ENCODE data around the gene ATG7.
A peak's percentile ranks its signal among the peaks of the same experiment; 100 is the strongest.
"Not testable (repeated sequence)": the region's sequence is repeated elsewhere in the genome, so short reads cannot be mapped to it uniquely, and the experiment has no call there.

The ATG7 gene

DNA sequence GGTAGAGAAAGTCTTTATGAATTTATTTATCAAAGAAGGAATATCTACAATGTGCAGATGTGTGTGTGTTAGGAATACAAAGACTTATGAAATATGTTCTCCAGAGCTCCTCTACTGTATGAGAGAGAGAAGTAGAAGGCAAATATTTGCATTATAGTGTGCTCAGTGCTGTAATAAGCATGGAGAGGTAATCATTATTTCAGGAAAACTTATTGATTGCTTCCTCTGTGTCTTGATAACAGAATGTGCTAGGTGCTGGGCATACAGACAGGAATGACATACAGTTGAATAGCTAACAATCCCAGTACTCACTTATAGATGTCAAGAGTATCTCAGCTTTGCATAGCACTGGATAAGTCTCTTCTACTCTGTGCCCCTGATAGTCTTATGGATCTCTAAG, 30.2 kb downstream of the ATG7 start:
- DNase-seq = no peak

DNA sequence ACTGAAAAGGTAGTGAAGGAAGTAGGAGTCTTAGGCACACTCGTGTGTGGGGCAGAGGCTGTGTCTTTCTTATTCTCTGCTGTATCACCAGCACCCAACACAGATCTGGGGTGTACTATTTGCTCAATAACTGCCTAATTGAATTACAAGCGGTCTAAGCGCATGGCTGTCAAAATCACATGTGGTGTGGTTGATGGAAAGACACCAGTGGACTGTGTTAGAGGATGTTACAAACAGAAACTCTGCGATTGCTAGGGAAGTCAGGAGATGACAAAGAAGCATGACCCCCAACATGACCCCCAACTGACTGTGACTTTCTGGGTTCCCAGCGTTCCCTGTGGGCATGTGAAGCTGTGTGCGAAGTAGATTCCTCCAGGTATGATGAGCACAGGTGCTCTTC, 32.0 kb downstream of the ATG7 start:
- DNase-seq = no peak

DNA sequence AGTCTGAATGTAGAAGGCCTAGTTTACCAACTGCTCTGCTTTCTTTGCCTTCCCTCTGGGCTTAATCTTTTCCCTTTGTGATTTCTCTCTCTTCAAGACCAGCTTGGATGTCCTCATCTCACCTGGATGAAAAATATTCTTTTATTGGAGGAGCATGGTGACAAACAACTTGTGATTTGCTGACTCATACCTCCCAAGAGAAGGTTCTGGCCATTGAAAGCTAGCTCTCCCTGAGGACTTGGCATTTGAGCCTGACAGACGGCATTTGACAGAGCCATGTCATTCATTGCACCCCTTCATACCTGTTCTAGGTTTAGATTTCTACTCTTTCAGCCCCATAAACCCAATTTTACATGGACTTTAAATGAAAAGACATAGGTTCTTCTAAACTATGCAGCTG, 33.3 kb downstream of the ATG7 start:
- no peak for DNase-seq

DNA sequence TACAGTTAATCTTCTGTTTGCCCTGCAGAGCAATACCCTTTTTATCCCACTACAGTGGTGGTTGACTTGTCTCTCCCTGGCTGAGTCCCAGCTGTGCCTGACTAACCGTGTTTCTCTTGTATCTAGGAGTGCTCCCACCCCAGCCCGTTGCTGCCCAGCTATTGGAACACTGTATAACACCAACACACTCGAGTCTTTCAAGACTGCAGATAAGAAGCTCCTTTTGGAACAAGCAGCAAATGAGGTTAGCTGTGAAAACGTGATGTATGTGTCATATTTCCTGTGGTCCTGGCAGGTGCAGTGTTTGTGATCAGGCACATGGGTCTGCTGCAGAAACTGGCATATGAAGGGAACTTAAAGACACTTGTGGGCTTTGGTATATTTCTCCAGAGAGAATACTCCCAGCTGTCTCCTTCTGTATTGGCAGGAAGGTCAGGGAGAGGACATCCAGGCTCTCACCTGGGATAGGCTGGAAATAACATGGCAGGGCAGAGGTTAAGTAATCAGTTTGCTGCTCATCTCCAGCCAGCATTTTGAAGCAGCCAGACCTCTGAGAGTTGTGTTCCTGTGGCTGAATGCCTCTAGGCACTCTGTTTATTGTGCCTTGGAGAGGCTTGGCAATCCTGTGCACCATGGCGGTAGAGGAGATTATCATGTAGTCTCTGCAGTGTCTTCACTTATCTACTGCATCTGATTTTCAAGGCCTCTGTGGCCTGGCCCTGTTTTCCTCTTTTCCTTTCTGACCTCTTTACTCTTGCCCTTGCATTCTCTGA, 34.8 kb downstream of the ATG7 start:
- DNase-seq = no peak

DNA sequence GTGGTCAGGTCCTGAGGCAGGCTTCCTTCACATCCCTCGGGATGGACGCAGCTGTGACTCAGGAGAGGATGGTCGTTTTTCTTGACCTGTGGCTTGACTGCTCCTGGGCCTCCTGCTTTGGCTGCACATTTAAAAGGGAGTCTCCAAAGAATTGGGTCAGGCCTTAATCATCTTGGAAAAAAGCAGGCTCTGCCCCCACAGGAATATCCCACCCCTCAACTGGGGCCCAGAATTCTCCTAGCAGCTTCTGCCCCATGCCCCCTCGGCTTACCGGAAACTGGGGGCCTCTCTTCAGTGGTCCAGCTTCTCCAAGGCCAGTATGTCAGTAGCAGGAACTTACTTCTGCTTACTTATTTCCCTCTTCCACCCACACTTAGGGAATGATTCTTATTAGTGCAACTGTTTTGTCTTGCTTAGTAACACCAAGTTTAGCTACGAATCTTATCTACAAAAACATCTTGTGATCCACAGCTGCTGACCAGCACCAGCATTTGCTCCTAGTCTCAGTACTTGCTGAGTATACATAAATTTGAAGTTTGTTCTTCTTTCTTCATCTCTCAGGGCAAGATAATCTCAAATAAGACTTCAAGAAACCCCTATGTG, 35.7 kb downstream of the ATG7 start:
- no peak for DNase-seq

DNA sequence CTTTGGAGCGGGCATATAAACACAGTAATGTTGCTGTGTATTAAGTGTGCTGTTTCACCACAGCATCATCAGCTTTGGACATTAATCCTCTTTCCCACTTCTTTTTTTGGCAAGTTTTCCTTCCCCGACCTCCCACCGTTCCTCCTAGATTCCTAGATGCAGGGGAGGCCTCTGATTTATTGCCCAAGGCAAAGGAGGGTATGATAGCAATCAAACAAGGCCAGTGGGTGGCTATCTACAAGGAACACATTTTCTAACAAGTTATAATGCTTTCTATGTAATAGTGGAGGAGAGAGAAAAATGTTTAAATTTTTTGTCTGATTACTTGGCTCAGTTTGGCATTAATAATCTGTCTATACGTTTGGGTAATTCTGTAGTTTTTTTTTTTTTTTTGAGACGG, 38.1 kb downstream of the ATG7 start:
- DNase-seq = no peak

DNA sequence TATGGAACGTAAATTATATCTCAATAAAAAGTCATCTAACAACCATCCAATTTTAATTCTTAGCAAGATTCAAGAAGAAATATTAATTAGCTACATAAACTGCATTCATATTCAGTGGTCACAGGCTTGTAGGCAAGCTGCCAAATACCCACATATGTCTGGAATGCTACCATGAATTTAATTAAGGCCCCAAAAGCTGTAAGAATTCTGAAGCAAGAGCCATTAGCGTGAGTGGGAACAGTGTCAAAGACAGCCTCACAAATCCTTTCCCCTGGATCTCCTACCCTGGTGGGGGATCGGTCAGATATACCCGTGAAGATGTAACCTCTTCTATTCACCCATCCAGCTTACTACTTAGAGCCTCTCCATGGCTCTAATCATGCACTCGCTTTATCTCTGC, 40.0 kb downstream of the ATG7 start:
- peak; percentile 63 for DNase-seq

DNA sequence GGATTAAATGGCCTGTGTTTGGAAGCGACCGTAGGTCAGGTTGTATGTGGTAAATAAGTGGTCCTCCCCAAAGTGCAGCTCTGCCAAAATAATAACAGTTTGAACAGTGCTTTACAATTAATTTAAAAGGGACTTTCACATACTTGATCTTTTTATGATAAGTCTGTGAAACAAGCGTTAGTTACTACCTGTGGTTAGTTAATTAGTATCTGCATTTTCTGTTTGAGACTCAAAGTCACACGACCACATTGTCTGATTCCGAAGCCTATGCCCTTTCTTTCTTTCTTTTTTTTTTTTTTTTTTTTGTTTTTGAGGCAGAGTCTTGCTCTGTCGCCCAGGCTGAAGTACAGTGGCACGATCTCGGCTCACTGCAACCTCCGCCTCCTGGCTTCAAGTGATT, 45.1 kb downstream of the ATG7 start:
- no peak for DNase-seq

DNA sequence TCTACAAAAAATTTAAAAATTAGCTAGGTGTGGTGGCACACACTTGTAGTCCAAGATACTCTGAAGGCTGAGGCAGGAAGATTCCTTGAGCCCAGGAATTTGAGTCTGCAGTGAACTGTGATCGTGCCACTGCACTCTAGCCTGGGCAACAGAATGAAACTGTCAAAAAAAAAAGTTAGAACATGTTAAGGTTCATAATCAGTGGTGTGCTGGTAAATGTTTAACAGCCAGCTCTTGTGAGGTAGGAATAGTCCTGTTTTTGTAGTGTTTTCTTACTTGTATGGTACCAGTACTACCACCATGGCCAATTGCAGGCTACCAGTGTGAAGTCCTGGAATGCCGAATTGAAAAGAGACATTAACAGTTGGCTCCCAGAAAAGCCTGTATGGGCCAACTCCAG, 50.7 kb downstream of the ATG7 start:
- DNase-seq = no peak

DNA sequence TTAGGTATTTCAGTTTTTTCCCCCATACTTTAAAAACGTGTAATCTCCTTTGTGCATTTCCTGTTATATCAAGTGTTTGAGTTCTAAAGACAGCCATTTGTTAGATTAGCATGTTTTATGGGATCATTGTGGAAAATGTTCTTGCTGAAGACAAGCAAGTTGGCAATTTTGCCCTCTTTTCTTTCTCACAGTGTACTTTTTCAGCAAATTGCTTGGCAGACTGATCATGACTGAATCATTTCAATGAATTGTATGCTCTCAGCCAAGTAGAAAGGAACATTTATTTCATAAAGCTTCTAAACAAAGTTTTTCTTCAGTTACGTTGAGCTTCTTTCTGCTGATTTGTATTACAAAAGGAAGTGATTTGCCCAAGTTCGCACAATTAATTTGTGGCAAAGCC, 51.6 kb downstream of the ATG7 start:
- DNase-seq = no peak

DNA sequence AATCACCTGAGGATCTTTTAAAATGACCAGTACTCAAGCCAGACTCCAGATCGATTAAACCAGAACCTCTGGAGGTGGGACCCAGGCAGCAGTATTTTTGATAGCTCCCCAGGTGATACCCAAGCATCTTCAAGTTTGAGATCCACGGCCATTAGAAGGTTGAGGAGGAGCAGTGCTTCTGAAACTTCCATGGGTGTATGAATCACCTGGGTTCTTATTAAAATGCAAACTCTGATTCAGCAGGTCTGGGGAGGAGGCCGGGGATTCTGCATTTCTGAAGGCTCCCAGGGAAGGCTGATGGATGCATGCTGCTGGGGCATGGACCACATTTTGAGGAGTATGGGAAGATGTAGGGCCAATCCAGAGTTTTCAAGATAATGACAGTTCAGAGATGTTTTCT, 55.4 kb downstream of the ATG7 start:
- no peak for DNase-seq

DNA sequence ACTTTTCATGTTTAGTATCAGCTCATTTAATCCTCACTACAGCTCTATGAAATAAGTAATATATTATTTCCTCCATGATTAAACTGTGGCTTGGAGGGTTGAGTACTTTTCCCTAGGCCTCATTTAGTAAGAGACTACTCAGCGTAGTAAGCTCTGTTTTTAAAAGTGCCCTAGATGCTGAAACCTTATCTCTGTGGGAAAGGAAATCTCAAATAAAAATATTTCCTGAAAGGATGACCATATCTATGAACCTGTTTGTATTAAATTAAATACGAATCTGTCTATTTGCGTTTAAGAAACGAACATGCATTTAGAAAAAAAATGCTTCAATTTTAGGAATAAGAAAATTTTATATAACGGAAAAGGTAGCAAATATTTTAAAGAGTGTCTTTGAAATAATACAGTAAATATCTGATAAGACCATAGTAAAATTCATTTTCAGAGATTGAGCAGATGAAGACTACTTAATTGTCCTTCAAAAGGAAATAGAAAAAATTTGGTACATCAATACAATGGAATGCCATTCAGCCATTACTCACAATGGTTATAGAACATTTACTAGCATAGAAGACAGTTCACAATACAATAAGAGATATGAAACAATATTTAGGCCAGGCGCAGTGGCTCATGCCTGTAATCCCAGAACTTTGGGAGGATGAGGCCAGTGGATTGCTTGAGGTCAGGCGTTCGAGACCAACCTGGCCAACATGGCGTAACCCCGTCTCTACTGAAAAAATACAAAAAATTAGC, 56.2 kb downstream of the ATG7 start:
- no peak for DNase-seq

DNA sequence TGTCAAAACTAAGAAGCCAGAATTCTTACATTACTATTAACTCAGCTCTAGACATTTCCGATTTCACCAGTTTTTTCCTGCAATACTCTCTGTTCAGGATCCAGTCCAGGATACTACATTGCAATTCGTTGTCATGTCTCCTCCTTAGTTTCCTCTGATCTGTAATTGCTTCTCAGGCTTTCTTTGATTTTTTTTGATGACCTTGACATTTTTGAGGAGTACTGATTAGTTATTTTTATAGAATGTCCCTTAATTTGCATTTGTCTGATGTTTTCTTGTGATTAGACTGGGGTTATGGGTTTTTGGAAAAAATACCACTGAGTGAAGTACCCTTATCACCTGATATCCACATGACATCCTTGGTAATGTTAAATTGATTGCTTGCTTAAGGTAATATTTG, 57.6 kb downstream of the ATG7 start:
- DNase-seq = no peak

DNA sequence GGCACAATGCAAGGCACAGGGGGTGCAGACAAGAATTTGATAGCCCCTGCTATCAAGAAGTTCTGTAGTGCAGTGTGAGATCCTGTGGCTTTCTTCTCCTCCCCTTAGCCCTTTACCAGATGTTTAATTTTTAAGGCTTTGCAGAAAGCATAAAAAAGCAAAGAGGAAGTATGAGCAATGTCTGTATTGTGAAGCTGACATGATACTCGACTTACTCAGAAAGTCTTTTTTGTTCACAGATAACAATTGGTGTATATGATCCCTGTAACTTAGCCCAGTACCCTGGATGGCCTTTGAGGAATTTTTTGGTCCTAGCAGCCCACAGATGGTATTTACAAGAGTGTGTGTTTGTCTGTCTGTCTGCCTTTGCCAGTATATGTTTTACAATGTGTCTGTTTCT, 58.9 kb downstream of the ATG7 start:
- no peak for DNase-seq

DNA sequence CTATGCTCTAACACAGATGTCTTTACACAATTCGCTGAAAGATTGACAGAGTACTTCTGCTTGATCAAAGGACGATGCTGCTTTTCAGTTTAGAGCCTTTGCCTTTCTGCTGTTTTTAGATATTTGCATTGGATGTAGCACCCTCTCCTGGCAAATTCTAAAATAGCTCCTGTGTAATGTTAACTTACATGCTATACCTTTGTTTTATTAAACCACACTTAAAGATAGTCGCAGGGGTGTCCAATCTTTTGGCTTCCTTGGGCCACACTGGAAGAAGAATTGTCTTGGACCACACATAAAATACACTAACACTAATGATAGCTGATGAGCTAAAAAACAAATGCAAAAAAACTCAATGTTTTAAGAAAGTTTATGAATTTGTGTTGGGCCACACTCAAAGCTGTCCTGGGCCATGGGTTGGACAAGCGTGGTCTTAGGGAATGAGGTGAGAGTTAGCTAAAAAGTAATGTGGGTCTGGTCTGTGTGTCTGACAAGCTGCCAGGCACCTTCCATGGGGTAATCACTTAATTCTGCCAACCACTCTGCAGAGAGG, 62.9 kb downstream of the ATG7 start:
- DNase-seq = peak; percentile 73

DNA sequence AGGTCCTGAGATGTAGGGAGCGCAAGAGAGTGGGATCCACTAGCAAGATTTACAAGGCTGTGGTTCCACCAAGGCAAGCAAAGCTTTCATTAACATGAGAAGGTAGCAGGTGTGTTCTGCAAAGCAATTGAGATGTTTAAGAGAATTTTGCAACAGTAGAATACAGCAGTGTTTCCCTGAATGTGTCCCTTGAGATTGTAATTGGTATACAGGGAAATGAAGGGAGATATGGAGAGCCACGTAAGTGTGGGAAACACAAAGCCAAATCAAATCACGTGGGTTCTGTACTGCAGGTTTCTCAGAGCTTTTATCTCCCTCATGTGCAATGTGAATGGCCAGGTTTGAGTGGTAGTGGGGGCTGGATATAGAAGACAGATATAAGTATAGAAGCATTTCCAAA, 67.3 kb downstream of the ATG7 start:
- no peak for DNase-seq

DNA sequence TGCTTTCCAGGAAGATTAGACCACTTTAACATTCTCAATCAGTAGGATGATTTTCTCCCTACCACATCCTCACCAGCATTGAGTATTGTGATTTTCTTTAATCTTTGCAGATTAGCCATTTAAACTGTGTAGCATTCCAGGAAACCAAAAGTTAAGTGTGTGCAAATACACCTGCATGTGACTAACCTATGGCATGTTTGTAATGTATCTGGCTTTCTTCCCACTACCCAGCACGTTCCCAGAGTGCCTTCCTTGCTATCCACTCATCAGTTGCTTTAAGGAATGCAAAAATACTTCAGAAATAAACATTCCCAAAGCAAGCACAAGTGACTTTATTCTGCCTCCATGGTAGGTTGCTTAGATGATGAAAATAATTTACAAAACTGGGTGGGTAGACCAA, 74.2 kb downstream of the ATG7 start:
- DNase-seq = no peak

DNA sequence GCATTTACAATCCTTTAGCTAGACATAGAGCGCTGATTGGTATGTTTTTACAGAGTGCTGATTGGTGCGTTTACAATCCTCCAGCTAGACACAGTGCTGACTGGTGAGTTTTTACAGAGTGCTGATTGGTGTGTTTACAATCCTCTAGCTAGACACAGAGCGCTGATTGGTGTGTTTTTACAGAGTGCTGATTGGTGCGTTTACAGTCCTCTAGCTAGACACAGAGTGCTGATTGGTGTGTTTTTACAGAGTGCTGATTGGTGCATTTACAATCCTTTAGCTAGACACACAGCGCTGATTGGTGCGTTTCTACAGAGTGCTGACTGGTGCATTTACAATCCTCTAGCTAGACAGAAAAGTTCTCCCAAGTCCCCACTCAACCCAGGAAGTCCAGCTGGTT, 76.7 kb downstream of the ATG7 start:
- DNase-seq = not testable (repeated sequence)

DNA sequence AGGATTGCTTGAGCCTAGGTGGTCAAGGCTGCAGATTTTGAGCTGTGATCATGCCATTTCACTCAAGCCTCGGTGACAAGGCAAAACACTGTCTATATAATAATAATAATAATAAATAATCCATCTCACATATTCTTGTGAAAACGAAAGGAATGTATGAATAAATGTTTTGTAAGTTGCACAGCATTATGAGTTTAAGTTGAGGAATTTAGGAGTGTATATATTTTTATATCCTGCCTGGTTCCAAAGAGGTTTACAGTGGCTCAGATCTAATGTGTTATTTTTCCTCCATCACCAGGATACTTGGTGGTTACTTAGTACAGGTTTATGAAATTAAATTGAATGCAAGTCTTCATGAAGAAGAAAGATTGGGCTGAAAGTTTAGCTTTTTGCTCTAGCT, 77.2 kb downstream of the ATG7 start:
- DNase-seq = peak; percentile 29

DNA sequence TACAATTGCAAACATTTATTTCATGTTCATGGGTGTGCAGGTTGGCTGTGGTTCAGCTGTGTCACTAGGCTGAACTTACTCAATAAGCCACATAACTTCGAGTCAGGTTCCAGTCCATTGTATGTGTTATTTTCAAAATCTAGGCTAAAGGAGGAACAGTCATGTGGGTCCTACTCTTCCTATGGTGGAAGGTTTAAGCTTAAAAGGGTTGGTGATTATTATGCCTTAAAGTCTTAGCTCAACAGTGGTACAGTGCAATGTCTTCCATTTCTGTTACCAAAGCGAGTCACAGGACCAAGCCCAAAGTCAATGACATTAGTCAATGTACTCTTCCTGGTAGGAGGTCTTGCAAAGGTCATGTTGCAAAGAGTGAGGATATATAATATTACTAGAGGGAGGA, 78.2 kb downstream of the ATG7 start:
- DNase-seq = peak; percentile 25

DNA sequence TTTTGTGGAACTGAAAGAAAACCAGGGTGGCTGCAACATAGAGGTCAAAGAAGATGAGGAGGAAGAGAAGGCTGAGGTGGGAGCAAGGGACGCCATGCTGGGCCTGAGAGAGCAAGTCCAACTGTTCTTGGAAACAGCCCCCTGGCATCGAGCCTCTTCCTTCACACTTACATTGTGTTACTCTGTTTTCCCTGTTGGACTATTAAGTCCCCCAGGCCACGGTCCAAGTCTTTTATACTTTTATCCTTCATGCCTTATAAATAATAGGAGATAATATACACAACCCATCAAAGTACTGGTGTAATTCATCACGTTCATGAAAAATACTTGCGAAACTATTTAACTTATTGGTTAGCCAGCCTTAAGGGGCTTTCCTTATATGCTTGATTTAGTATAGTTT, 79.3 kb downstream of the ATG7 start:
- no peak for DNase-seq

DNA sequence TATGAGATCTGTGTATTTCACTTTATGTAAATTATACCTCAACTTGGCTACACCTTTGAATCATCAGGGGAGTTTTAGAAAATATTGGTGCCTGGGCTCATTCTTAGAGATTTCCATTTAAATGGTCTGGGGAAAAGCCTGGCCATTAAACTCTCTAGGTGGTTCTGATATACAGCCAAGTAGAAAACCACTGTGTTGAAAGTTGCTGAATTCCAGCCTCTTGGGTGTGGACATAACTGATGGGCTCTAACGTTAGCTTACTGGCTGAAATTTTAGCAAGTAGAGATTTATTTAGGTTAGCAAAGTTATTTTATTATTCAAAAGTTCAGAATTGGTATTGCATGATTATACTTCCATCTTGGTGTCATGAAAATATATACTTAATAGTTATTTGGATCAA, 84.1 kb downstream of the ATG7 start:
- no peak for DNase-seq

DNA sequence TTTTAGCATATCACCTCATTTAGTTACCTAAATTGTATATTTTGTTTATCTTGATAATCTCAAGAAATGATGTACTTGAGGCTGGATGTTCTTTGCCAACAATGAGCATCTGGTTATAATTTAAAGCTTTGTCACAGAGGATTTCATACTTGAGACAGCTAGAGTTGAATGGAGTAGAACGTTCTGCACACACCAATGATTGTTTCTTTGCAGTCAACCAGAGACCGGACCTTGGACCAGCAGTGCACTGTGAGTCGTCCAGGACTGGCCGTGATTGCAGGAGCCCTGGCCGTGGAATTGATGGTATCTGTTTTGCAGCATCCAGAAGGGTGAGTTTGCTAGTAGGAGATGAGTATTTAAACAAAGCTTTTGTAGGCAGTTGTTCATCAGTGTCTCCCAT, 90.4 kb downstream of the ATG7 start:
- DNase-seq = no peak

DNA sequence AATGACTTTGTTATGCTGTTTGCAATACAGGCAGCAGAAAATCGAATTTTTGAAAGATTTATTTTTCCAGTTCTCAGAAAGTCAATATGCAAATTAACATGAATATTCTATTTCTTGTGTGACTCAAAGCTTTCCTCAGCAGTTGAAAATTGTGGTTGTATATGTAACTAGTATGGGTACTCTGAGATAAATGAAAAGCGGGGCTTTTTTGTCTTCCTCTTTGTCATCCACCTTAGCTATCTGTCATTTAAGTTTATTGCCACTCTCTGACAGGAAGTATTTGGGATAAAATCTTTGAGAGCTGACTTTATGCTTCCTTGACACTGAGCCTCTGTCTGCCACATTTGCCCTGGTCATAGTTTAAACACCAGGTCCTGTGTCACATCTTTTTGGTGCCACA, 91.5 kb downstream of the ATG7 start:
- no peak for DNase-seq

All from fibroblast of skin of scalp (primary cell).